ENCODE data around the gene OTOGL.
"Not testable (repeated sequence)": the region's sequence is repeated elsewhere in the genome, so short reads cannot be mapped to it uniquely, and the experiment has no call there.

The OTOGL gene

GRCh38 chr12:80189241-80189640 is 89.9 kb downstream of the OTOGL start:
- no peak for DNase-seq

GRCh38 chr12:80190001-80190400 is 90.7 kb downstream of the OTOGL start:
- no peak for DNase-seq

- DNase-seq, result no peak
These were observed 92.8 kb downstream of the OTOGL start for GRCh38 chr12:80192087-80192486.

- no peak for DNase-seq
These were observed 94.5 kb downstream of the OTOGL start for GRCh38 chr12:80193865-80194264.

- peak; percentile 75 for DNase-seq
These were observed 95.9 kb downstream of the OTOGL start for GRCh38 chr12:80195074-80195726.

GRCh38 chr12:80195737-80196136 is 96.4 kb downstream of the OTOGL start:
- no peak for DNase-seq

- DNase-seq, result no peak
These were observed 97.1 kb downstream of the OTOGL start for GRCh38 chr12:80196419-80196818.

- DNase-seq, result no peak
These were observed 99.5 kb downstream of the OTOGL start for GRCh38 chr12:80198782-80199337.

- no peak for DNase-seq
These were observed 100.6 kb downstream of the OTOGL start for GRCh38 chr12:80199931-80200330.

- no peak for DNase-seq
These were observed 101.1 kb downstream of the OTOGL start for GRCh38 chr12:80200414-80200813.

- DNase-seq, result no peak
These were observed 102.6 kb downstream of the OTOGL start for GRCh38 chr12:80201908-80202307.

GRCh38 chr12:80205960-80206359 is 106.6 kb downstream of the OTOGL start:
- peak; percentile 69 for DNase-seq

- DNase-seq, result no peak
These were observed 108.7 kb downstream of the OTOGL start for GRCh38 chr12:80208071-80208470.

GRCh38 chr12:80211671-80212070 is 112.3 kb downstream of the OTOGL start:
- no peak for DNase-seq

GRCh38 chr12:80212938-80213645 is 113.8 kb downstream of the OTOGL start:
- DNase-seq, result no peak

GRCh38 chr12:80213871-80214270 is 114.5 kb downstream of the OTOGL start:
- no peak for DNase-seq

GRCh38 chr12:80217011-80217535 is 117.7 kb downstream of the OTOGL start:
- DNase-seq, result peak; percentile 98

GRCh38 chr12:80218925-80219324 is 119.6 kb downstream of the OTOGL start:
- DNase-seq, result not testable (repeated sequence)

GRCh38 chr12:80219345-80219744 is 120.0 kb downstream of the OTOGL start:
- DNase-seq, result no peak

GRCh38 chr12:80222261-80222660 is 122.9 kb downstream of the OTOGL start:
- no peak for DNase-seq

- no peak for DNase-seq
These were observed 127.2 kb downstream of the OTOGL start for GRCh38 chr12:80226576-80226975.

GRCh38 chr12:80227904-80228303 is 128.6 kb downstream of the OTOGL start:
- not testable (repeated sequence) for DNase-seq

GRCh38 chr12:80230068-80230467 is 130.7 kb downstream of the OTOGL start:
- peak; percentile 49 for DNase-seq

- peak; percentile 29 for DNase-seq
These were observed 133.5 kb downstream of the OTOGL start for GRCh38 chr12:80232837-80233236.
